Measurements from ENCODE around the gene CREB1.
A peak's percentile ranks its signal among the peaks of the same experiment; 100 is the strongest.
"Not testable (repeated sequence)": the region's sequence is repeated elsewhere in the genome, so short reads cannot be mapped to it uniquely, and the experiment has no call there.

The CREB1 gene

GRCh38 chr2:207529330-207530159 lies at the start of gene CREB1:
Gene CREB1, plus strand, starts transcription at chr2:207529962. Its CDS starts 25,674 bp downstream, at chr2:207555636.
- peak; percentile 99 to 100 for DNase-seq (ENCODE audit: low read depth in 2 of 2)

- no peak for DNase-seq (ENCODE audit: low read depth in 2 of 2)
These were observed 49.2 kb upstream of the CREB1 start for GRCh38 chr2:207480521-207481040.

GRCh38 chr2:207481924-207482323 lies 47.8 kb upstream of the CREB1 start:
- DNase-seq (ENCODE audit: low read depth in 2 of 2): no peak

- no peak for DNase-seq (ENCODE audit: low read depth in 2 of 2)
These were observed 47.1 kb upstream of the CREB1 start for GRCh38 chr2:207482630-207483029.

- no peak for DNase-seq (ENCODE audit: low read depth in 2 of 2)
These were observed 46.7 kb upstream of the CREB1 start for GRCh38 chr2:207483066-207483465.

GRCh38 chr2:207483477-207483876 lies 46.3 kb upstream of the CREB1 start:
- DNase-seq (ENCODE audit: low read depth in 2 of 2): no peak

GRCh38 chr2:207484444-207485391 lies 45.0 kb upstream of the CREB1 start:
- no peak for DNase-seq (ENCODE audit: low read depth in 2 of 2)

GRCh38 chr2:207487650-207488311 lies 42.0 kb upstream of the CREB1 start:
- DNase-seq (ENCODE audit: low read depth in 2 of 2): no peak

- no peak for DNase-seq (ENCODE audit: low read depth in 2 of 2)
These were observed 40.5 kb upstream of the CREB1 start for GRCh38 chr2:207489251-207489650.

GRCh38 chr2:207490441-207490840 lies 39.3 kb upstream of the CREB1 start:
- no peak for DNase-seq (ENCODE audit: low read depth in 2 of 2)

GRCh38 chr2:207491086-207491485 lies 38.7 kb upstream of the CREB1 start:
- DNase-seq (ENCODE audit: low read depth in 2 of 2): no peak

- DNase-seq (ENCODE audit: low read depth in 2 of 2): no peak
These were observed 37.8 kb upstream of the CREB1 start for GRCh38 chr2:207491956-207492355.

GRCh38 chr2:207492461-207492860 lies 37.3 kb upstream of the CREB1 start:
- DNase-seq (ENCODE audit: low read depth in 2 of 2): no peak

- no peak for DNase-seq (ENCODE audit: low read depth in 2 of 2)
These were observed 35.6 kb upstream of the CREB1 start for GRCh38 chr2:207494137-207494536.

GRCh38 chr2:207496936-207497335 lies 32.8 kb upstream of the CREB1 start:
- not testable (repeated sequence) for DNase-seq (ENCODE audit: low read depth in 2 of 2)

GRCh38 chr2:207497596-207497995 lies 32.2 kb upstream of the CREB1 start:
- no peak for DNase-seq (ENCODE audit: low read depth in 2 of 2)

- no peak for DNase-seq (ENCODE audit: low read depth in 2 of 2)
These were observed 31.3 kb upstream of the CREB1 start for GRCh38 chr2:207498427-207498826.

- no peak for DNase-seq (ENCODE audit: low read depth in 2 of 2)
These were observed 30.6 kb upstream of the CREB1 start for GRCh38 chr2:207499114-207499513.

- no peak for DNase-seq (ENCODE audit: low read depth in 2 of 2)
These were observed 27.8 kb upstream of the CREB1 start for GRCh38 chr2:207501802-207502576.

- DNase-seq (ENCODE audit: low read depth in 2 of 2): no peak
These were observed 27.1 kb upstream of the CREB1 start for GRCh38 chr2:207502577-207503198.

GRCh38 chr2:207503234-207503633 lies 26.5 kb upstream of the CREB1 start:
- no peak for DNase-seq (ENCODE audit: low read depth in 2 of 2)
